ENCODE results near the gene CCL25. TPM values are rescaled to one million over a fixed set of nuclear protein-coding genes. Genes with fewer than 3 reads are reported as not detected.

Gene CCL25, protein sequence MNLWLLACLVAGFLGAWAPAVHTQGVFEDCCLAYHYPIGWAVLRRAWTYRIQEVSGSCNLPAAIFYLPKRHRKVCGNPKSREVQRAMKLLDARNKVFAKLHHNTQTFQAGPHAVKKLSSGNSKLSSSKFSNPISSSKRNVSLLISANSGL
- total RNA-seq (not detected), polyA plus RNA-seq (ENCODE audit: insufficient read length in 6 of 6) (under 1 TPM in 4 of 6 donors, not detected in 2; 0.23 to 0.46 (median 0.37) TPM)
- long read RNA-seq, donor 1, partial matches to known transcripts = 0 of 2 reads
- long read RNA-seq, donor 1, other reads (novel, unspliced or antisense) = 0 of 2 reads
- long read RNA-seq, donor 2, partial matches to known transcripts = 0 of 4 reads
- long read RNA-seq, donor 2, other reads (novel, unspliced or antisense) = 0 of 4 reads
- long read RNA-seq, donor 3 = 0 reads
- long read RNA-seq, donor 4 = 0 reads
- long read RNA-seq, donor 5 = 0 reads
- long read RNA-seq, donor 6 = 0 reads
- long read RNA-seq, donor 7 = 0 reads
- long read RNA-seq, donor 8, partial matches to known transcripts = 0 of 2 reads
- long read RNA-seq, donor 8, other reads (novel, unspliced or antisense) = 0 of 2 reads
- long read RNA-seq, donor 9, partial matches to known transcripts = 0 of 1 reads
- long read RNA-seq, donor 9, other reads (novel, unspliced or antisense) = 0 of 1 reads
- long read RNA-seq, donor 10 = 0 reads
- long read RNA-seq, donor 11 = 0 reads
- long read RNA-seq, donor 12 = 0 reads

DNA sequence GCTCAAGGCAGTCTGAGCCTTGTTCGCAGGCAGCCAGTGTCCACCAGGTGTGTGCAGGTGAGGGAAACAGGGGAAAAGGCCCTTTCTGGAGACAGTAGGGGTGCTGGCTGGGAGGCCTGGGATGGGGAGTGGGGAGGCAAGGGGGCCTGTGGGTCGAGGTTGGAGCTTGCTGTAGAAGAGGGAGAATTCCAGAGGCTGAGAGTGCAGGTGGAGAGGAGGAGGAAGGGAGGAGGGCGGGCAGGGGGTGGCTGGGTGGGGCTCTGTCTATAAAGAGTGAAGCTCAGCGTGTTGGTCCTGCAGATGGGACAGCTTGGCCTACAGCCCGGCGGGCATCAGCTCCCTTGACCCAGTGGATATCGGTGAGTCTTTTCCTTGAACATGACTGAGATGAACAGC lies at the start of gene CCL25:
Gene CCL25, plus strand, starts transcription at position 297 of the 396 bp plus-strand sequence. CDS start 290 bp downstream, outside the sequence.
- peaks cover 0 to 21% of the 10 kb centered on the region in 2 donors for H3K27me3 ChIP-seq
- H3K27ac ChIP-seq = no peak within 1 kb of the TSS
- no peaks in the 10 kb centered on the region for H3K36me3 ChIP-seq
- H3K4me1 ChIP-seq = peaks cover 0 to 10% of the 10 kb centered on the region in 2 donors
- H3K9me3 ChIP-seq = no peaks in the 10 kb centered on the region
- intact Hi-C loops (cut with DNase I) = no loop called here
- H3K4me3 ChIP-seq = no peak within 1 kb of the TSS
- DNase-seq (no peak), ATAC-seq (no peak)
- TF ChIP-seq, protein P1, sequence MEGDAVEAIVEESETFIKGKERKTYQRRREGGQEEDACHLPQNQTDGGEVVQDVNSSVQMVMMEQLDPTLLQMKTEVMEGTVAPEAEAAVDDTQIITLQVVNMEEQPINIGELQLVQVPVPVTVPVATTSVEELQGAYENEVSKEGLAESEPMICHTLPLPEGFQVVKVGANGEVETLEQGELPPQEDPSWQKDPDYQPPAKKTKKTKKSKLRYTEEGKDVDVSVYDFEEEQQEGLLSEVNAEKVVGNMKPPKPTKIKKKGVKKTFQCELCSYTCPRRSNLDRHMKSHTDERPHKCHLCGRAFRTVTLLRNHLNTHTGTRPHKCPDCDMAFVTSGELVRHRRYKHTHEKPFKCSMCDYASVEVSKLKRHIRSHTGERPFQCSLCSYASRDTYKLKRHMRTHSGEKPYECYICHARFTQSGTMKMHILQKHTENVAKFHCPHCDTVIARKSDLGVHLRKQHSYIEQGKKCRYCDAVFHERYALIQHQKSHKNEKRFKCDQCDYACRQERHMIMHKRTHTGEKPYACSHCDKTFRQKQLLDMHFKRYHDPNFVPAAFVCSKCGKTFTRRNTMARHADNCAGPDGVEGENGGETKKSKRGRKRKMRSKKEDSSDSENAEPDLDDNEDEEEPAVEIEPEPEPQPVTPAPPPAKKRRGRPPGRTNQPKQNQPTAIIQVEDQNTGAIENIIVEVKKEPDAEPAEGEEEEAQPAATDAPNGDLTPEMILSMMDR (IDR thresholded peaks at IDR 0.05) = no peak

DNA sequence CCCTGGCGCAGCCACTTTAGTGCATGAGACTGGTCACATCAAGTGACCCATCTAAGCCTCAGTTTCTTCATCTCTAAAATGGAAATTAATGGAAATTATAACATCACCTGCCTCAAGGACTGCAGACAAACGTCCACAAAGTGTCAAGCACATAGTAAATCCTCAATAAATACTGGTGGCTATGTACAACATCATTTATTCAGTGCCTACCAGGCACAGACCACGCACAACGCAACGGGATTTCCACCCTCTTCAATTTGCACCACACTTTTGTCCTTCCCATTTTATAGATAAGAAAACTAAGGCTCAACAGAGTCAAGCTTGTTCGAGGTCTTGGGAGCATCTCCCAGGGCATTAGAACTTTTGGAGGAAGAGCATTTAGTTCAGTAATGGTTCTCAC lies 48.6 kb upstream of the CCL25 start:
- Histone ChIP-seq H3K36me3 (peaks cover 0 to 11% of the 10 kb centered on the region in 2 donors), H3K27ac (no peak overlapping the region), H3K4me1 (peaks cover 33 to 58% of the 10 kb centered on the region in 2 donors), H3K27me3 (no peaks in the 10 kb centered on the region), H3K4me3 (peak overlapping the region in 1 of 2 donors; percentile 75), H3K9me3 (no peaks in the 10 kb centered on the region)
- ATAC-seq = no peak
- DNase-seq = peak in 1 of 4 donors; percentile 6
- TF ChIP-seq, protein P1 (IDR thresholded peaks at IDR 0.05) = no peak
- intact Hi-C loops (cut with DNase I) = no loop called here

GRCh38 chr19:8004723-8005513 lies 47.6 kb upstream of the CCL25 start:
- TF ChIP-seq, protein P1 (IDR thresholded peaks at IDR 0.05) = no peak
- H3K36me3 ChIP-seq = peaks cover 0 to 1% of the 10 kb centered on the region in 2 donors
- H3K9me3 ChIP-seq = no peaks in the 10 kb centered on the region
- DNase-seq (peak in 1 of 4 donors; percentile 79), ATAC-seq (peak; percentile 4)
- H3K27me3 ChIP-seq = no peaks in the 10 kb centered on the region
- intact Hi-C loops (cut with DNase I) = no loop called here
- peak overlapping the region; percentile 49 to 75 for H3K4me3 ChIP-seq
- peaks cover 33 to 51% of the 10 kb centered on the region in 2 donors for H3K4me1 ChIP-seq
- H3K27ac ChIP-seq = peak overlapping the region; percentile 33 to 70

- TF ChIP-seq, protein P1 (IDR thresholded peaks at IDR 0.05) = no peak
- intact Hi-C loops (cut with DNase I) = no loop called here
- no peaks in the 10 kb centered on the region for H3K27me3 ChIP-seq
- H3K4me3 ChIP-seq = peak within 1 kb of the TSS; percentile 77 to 93
- no peaks in the 10 kb centered on the region for H3K36me3 ChIP-seq
- ATAC-seq (peak; percentile 96), DNase-seq (peak; percentile 84 to 94 (median 90))
- H3K27ac ChIP-seq = peak within 1 kb of the TSS; percentile 66 to 87
- H3K9me3 ChIP-seq = no peaks in the 10 kb centered on the region
- peaks cover 31 to 43% of the 10 kb centered on the region in 2 donors for H3K4me1 ChIP-seq
Observed at GRCh38 chr19:8005534-8006256, 46.9 kb upstream of the CCL25 start, which contains the start of gene ELAVL1. ELAVL1 (minus strand) TSS chr19:8005641; CDS start chr19:7991815, 13,826 bp downstream.

Measured in left lung (tissue), 14 donors.